Upper lobe of right lung (tissue), 1 donor: ENCODE results near the gene PDLIM1. TPM values are rescaled to one million over a fixed set of nuclear protein-coding genes. Genes with fewer than 3 reads are reported as not detected.
"Not testable (repeated sequence)": the region's sequence is repeated elsewhere in the genome, so short reads cannot be mapped to it uniquely, and the experiment has no call there.

Source experiments
- ATAC-seq: fragments of 200-7000 bp; cut with Tn5 transposase; one replicate; pipeline ENCODE4 v1.9.1; 2020; ENCODE audit warnings: mild to moderate bottlenecking, moderate library complexity
- DNase-seq: peaks from one replicate; pipeline ENCODE4 v3.0.0-alpha.2; 2020
- H3K27ac ChIP-seq: fragments of 200-600 bp; one replicate; pipeline ENCODE4 v1.8.0; 2022
- H3K27me3 ChIP-seq: fragments of 200-600 bp; one replicate; pipeline ENCODE4 v1.8.0; 2022; ENCODE audit warnings: mild to moderate bottlenecking
- H3K36me3 ChIP-seq: fragments of 200-600 bp; one replicate; pipeline ENCODE4 v1.8.0; 2022
- H3K4me1 ChIP-seq: fragments of 200-600 bp; one replicate; pipeline ENCODE4 v1.8.0; 2022
- H3K4me3 ChIP-seq: fragments of 200-600 bp; one replicate; pipeline ENCODE4 v1.8.0; 2022; ENCODE audit warnings: mild to moderate bottlenecking
- H3K9me3 ChIP-seq: fragments of 200-600 bp; one replicate; pipeline ENCODE4 v1.8.0; 2022
- intact Hi-C: fragments of 100-400 bp; cut with DNase I; formaldehyde crosslinking; loops from one replicate; pipeline ENCODE4 v1.11.0; 2022
- total RNA-seq: library from RNA; stranded (reverse); fragmentation: NEBNext Ultra II Directional; extraction: Animal tissue kit (Norgen Biotek cat#: 25700); gene quantifications from one replicate; pipeline ENCODE4 v1.2.1, GENCODE V29; 2021
- TF ChIP-seq, protein P1 (sequence below): fragments of 200-600 bp; IDR thresholded peaks from one replicate; pipeline ENCODE4 v1.8.0; 2022; ENCODE audit warnings: antibody characterized with exemption
- donor health status: DM: no; HTN: yes; CAD: no; lungs with severe emphysema.

The PDLIM1 gene
- total RNA-seq, 1 donor from 2014 or later = 190 TPM

DNA sequence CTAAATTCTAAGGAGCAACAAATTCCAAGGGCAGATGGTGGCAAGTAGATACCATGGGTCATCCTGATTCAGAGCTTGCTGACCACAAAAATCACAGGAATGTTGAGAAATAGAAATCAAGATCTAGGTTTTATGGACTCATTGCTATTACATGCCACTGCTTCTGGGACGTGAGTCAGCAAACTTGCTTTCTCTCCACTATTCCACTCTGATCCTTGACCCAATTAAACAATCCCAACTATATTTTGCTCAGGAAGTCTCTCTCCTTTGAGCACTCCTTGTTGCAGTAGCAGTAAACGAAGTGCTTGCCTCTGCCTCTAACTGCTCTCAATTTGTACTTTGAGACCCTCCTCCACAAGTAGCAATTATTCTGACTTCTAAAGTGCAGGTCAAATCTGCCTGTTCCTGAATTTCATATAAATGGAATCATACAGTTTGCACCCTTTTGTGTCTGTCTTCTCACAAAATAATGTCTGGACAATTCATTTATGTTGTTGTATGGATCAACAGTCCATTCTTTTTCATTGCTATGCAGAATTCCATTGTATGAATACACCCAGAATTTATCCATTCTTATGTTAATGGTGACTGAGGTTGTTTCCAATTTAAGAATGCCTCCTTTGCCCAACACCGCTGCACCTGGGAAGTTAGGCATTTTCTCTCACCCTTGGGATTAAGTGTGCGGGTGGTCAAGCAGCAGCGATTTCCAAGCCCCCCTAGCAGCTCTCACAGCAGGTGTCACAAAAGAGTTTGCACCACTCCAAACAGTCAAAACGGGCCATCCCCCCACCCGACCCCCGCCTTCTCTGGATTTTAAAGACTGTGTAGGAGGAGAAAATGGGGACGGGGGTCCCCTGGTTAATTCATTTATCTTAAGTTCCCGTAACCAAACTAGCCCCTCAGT is 60.8 kb downstream of the PDLIM1 start:
- peak overlapping the region; percentile 54 for H3K4me3 ChIP-seq
- no peak for DNase-seq

DNA sequence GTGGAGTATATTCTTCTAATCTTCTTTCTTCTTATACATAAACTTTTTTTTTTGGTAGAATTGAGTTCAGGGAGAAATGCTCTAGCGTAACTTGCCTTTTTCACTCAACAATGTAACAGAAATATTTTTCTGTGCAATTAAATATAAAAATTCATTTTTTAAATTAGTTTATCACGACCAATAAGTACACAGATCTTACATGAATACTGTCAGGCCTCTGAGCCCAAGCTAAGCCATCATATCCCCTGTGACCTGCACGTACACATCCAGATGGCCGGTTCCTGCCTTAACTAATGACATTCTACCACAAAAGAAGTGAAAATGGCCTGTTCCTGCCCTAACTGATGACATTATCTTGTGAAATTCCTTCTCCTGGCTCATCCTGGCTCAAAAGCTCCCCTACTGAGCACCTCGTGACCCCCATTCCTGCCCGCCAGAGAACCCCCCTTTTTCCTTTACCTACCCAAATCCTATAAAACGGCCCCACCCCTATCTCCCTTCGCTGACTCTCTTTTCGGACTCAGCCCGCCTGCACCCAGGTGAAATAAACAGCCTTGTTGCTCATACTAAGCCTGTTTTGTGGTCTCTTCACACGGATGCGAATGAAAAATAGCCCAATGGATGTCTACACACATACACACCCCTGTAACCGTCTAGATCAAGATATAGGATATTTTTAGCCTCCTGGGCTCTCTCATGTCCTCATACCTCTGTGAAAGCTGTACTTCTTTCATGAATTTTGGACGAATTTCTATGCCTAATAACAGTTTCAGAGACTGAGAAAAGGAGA is 61.7 kb downstream of the PDLIM1 start:
- Histone ChIP-seq H3K27ac (peak overlapping the region; percentile 30), H3K36me3 (peaks cover 12% of the 10 kb centered on the region)
- H3K9me3 ChIP-seq, DNase-seq, H3K4me3 ChIP-seq, intact Hi-C loops, ATAC-seq, H3K4me1 ChIP-seq, H3K27me3 ChIP-seq: not testable (repeated sequence)

More for the DNA sequence above, 60.8 kb downstream of the PDLIM1 start:
- no peaks in the 10 kb centered on the region for H3K9me3 ChIP-seq
- ATAC-seq = peak; percentile 65
- H3K4me1 ChIP-seq = no peaks in the 10 kb centered on the region
- TF ChIP-seq, protein P1, sequence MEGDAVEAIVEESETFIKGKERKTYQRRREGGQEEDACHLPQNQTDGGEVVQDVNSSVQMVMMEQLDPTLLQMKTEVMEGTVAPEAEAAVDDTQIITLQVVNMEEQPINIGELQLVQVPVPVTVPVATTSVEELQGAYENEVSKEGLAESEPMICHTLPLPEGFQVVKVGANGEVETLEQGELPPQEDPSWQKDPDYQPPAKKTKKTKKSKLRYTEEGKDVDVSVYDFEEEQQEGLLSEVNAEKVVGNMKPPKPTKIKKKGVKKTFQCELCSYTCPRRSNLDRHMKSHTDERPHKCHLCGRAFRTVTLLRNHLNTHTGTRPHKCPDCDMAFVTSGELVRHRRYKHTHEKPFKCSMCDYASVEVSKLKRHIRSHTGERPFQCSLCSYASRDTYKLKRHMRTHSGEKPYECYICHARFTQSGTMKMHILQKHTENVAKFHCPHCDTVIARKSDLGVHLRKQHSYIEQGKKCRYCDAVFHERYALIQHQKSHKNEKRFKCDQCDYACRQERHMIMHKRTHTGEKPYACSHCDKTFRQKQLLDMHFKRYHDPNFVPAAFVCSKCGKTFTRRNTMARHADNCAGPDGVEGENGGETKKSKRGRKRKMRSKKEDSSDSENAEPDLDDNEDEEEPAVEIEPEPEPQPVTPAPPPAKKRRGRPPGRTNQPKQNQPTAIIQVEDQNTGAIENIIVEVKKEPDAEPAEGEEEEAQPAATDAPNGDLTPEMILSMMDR = no peak
- intact Hi-C loops = no loop called here
- no peaks in the 10 kb centered on the region for H3K27me3 ChIP-seq
- peaks cover 20% of the 10 kb centered on the region for H3K36me3 ChIP-seq
- H3K27ac ChIP-seq = peak overlapping the region; percentile 30

DNA sequence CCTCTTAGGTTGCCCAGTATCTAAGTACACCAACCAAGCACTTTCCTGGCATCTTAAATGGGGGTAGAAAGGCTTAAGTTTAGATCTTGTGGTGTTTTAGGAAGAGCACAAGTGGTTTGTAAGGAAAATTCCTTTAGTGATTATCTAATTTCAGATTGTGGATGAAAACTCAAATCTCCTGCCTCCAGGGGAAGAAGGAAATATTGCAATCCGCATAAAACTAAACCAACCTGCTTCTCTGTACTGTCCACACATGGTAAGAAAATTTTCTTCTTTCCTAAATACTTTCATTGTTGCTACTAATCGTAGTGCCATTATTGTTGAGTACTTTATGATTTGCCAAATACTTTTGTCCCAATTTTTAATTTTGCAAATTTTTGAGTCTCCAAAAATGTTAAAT is 65.7 kb downstream of the PDLIM1 start:
- intact Hi-C loops = no loop called here
- Histone ChIP-seq H3K9me3 (no peaks in the 10 kb centered on the region), H3K27ac (no peak overlapping the region), H3K4me3 (no peak overlapping the region), H3K4me1 (no peaks in the 10 kb centered on the region), H3K36me3 (no peaks in the 10 kb centered on the region), H3K27me3 (no peaks in the 10 kb centered on the region)
- no peak for DNase-seq
- TF ChIP-seq, protein P1 = no peak
- no peak for ATAC-seq

DNA sequence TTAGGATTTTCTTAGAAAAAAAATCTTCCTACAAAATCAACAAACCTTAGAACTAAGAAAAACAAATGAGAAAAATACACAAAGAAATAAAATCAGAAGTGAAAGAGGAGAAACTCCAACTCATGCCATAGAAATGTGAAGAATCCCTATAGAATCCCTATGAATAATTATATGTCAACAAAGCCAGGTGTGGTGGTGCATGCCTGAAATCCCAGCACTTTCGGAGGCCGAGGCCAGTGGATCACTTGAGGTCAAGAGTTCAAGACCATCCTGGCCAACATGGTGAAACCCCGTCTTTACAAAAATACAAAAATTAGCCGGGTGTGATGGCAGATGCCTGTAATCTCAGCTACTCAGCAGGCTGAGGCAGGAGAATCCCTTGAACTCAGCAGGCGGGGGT is 69.7 kb downstream of the PDLIM1 start:
- H3K27me3 ChIP-seq = no peaks in the 10 kb centered on the region
- TF ChIP-seq, protein P1 = no peak
- no peaks in the 10 kb centered on the region for H3K36me3 ChIP-seq
- no peak overlapping the region for H3K27ac ChIP-seq
- no peaks in the 10 kb centered on the region for H3K4me1 ChIP-seq
- DNase-seq (no peak), ATAC-seq (no peak)
- no peaks in the 10 kb centered on the region for H3K9me3 ChIP-seq
- intact Hi-C loops = no loop called here
- H3K4me3 ChIP-seq = no peak overlapping the region

DNA sequence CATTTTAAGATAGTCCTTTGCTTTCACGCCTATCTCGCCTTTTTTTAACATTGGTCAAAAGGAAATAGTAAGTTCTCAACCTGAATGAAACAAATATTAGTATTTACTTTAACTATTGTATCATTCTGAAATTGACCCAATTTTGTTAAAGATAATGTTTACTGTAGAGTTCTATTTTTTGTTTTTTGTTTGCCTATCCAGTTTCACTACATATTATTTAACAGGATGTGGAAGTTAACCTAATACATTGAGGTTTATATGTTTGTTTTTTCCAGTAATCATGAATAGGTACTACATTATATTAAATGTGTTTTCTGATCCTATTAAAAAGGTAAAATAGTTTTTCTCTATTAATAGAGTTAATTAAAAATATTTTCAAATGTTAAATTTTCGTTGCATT is 70.3 kb downstream of the PDLIM1 start:
- H3K27me3 ChIP-seq = no peaks in the 10 kb centered on the region
- no peaks in the 10 kb centered on the region for H3K9me3 ChIP-seq
- no peaks in the 10 kb centered on the region for H3K36me3 ChIP-seq
- H3K27ac ChIP-seq = no peak overlapping the region
- DNase-seq (no peak), ATAC-seq (no peak)
- no peak overlapping the region for H3K4me3 ChIP-seq
- intact Hi-C loops = no loop called here
- H3K4me1 ChIP-seq = no peaks in the 10 kb centered on the region
- TF ChIP-seq, protein P1 = no peak

DNA sequence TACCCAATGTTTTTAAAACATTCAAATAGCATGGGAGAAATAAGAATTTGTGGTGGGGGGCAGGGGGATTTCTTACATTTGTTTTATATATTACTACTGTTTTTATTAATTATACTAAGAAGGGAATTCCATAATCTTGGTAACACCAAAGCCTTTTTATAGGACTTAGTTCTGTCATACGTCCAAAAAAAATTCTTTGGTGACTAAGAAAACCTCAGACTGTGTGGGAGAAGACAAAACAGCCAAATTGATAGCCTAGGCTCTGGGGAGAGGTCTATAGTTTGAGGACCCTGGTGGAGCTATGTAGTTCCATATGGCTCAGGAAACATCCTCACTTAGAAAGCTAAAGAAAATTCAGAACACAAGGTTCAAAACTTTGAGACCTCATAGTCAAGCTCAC is 73.3 kb downstream of the PDLIM1 start:
- intact Hi-C loops = no loop called here
- H3K4me3 ChIP-seq = no peak overlapping the region
- no peaks in the 10 kb centered on the region for H3K4me1 ChIP-seq
- TF ChIP-seq, protein P1 = no peak
- H3K9me3 ChIP-seq = no peaks in the 10 kb centered on the region
- H3K36me3 ChIP-seq = no peaks in the 10 kb centered on the region
- no peaks in the 10 kb centered on the region for H3K27me3 ChIP-seq
- ATAC-seq (no peak), DNase-seq (no peak)
- no peak overlapping the region for H3K27ac ChIP-seq
